Activated CD8-positive, alpha-beta memory T cell treated with anti-CD3 and anti-CD28 coated beads for 24 hours (primary cell): ENCODE results near the gene TRA2A.
A peak's percentile ranks its signal among the peaks of the same experiment; 100 is the strongest.
"Not testable (repeated sequence)": the region's sequence is repeated elsewhere in the genome, so short reads cannot be mapped to it uniquely, and the experiment has no call there.

Source experiments
- DNase-seq: peaks from one replicate; pipeline ENCODE4 v3.0.0-alpha.2; 2020

The TRA2A gene

DNA sequence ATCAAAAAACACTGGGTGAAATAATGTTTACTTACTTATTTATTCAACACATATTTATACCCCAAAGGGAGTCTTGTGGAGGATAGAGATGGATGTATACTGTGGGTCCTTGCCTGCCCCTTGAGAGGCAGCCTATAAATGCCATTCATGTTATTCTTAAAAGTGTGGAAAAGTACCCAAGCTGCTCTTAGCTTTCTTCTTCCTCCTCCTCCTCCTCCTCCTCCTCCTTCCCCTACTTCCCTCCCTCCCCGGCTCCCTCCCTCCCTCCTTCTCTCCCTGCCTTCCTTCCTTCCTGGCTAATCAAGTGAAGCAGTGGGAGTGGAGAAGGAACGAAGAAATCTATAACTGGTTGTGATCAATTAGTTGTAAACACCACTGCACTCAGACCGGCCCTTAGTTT, 40.3 kb downstream of the TRA2A start:
- DNase-seq: no peak

DNA sequence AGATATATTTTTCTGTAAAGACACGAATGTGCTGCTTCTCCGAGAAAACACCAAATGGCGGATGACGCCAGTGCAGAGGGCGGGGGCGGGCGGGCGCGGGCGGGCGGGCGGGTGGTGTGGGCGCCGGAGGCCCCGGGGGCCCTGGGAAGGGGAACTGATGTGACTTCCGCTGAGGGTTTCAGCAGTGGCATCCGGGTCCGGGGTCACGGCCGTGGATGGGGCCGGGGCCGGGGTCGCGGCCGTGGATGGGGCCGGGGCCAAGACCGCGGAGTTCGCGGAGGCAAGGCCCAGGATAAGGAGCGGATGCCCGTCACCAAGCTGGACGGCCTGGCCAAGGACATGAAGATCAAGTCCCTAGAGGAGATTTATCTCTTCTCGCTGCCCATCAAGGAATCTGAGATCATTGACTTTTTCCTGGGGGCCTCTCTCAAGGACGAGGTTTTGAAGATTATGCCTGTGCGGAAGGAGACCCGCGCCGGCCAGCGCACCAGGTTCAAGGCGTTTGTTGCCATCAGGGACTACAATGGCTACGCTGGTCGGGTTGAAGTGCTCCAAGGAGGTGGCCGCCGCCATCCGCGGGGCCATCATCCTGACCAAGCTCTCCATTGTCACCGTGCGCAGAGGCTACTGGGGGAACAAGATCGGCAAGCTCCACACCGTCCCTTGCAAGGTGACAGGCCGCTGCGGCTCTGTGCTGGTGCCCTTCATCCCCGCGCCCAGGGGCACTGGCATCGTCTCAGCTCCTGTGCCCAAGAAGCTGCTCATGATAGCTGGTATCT, 41.2 kb downstream of the TRA2A start:
- peak; percentile 78 for DNase-seq

DNA sequence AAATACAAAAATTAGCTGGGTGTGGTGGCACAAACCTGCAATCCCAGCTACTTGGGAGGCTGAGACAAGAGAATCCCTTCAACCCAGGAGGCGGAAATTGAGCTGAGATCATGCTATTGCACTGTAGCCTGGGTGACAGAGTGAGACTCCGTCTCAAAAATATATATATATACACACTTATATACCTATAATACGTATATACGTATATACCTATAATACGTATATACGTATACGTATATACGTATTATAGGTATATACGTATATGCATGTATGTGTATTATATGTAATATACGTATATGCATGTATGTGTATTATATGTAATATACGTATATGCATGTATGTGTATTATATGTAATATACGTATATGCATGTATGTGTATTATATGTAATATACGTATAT, 43.1 kb downstream of the TRA2A start:
- not testable (repeated sequence) for DNase-seq

DNA sequence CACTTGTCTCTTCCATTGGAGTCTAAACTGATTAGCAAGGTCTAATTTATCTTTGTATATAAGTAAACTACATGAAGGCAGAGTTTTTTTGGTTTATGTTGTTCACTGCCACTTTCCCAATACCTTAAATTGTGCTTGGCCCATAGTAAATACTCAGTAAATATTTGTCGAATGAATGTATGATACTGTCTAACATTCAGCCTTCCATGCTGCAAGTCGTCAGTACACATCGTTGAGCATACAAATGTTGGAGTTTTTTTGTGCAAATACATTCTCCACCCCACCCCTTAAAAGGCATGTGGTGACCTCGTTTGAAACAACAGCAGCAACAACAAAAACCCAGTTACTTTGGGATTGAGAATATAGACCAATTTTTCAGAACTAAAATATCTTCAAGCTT, 44.1 kb downstream of the TRA2A start:
- DNase-seq: no peak

DNA sequence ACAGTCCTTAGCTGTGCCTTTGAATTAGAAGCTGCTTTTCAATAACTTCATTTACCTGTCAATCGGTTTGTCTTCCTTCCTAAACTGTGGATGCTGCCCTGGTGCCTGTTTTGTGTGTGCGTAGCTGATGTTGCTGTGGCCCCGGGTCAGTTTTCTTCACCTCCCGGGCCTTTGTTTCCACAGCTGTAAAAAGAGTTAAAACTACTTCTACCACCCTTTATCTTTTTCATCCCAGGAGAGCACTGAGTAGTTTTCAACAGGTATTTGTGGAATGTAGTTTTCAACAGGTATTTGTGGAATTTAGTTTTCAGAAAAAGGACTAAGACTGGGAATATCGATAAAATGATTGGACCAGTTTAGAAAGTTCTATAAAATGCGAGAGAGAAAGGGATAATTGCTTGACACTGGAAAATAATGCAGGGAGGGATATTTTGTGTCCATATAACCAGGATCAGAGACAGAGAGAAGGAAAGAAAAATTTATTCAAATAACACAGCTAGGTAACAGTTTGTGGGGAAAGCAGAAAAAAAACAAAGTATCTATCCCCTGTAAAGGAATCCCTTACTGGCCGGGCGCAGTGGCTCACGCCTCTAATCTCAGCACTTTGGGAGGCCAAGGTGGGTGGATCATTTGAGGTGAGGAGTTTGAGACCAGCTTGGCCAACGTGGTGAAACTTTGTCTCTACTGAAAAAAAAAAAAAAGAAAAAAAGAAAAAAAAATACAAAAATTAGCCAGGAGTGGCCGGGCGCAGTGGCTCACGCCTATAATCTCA, 45.6 kb downstream of the TRA2A start:
- no peak for DNase-seq

DNA sequence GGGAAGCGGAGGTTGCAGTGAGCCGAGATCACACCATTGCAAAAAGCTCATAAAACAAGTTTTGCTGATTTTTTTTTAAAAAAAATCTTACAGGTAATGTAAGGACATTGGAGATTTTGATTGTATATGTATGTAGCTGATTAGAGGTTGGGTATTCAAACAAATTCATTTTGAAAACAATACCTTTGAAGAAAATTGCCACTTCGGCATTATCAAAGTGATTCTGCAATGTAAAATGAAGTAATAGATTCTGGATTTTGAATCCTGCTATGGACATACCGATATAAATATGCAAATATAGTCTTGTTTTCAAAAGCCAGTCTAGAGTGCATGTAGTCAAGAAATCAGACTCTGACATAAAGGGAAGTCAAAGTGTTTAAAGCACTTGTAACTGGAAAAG, 49.1 kb downstream of the TRA2A start:
- DNase-seq: no peak

DNA sequence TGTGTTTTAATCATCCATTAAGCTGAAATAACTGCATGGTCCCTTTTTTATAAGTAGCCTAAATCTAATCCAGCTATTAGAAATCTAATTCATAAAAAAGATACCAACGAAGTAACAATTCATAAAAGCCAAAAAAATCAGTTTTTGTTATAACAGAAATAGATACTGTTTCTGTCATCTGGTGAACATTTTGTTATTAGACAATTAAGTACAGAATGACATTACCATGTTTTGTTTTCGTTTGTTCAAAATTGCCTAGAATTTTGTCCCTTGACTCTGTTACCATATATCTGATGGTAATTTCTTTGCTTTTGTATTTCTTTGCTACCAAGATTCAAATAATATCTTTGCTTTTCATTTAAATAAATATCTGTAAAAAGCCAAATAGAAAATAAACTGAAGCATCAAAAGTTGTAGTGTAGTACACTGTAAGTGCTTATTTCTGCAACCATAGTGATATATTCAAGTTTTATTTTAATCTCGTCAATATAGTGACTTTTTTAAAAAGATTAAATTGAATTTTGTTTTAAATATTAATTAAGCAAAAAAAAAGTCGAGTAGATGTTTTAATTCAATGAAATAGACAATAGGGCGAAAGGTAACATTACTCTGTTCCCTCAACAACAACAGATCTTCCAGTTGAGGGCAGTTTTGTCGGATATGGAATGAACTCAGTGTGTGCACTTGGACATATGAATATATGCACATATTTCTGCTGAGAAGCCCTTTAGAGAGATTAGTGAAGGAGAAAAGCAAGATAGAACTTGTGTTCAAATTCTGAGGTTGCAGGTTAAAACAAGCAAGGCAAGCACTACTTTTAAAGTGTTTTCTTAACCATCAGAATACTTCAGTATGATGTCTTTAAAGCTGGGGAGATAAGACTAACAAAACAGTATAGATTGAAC, 53.6 kb downstream of the TRA2A start:
- DNase-seq: no peak

DNA sequence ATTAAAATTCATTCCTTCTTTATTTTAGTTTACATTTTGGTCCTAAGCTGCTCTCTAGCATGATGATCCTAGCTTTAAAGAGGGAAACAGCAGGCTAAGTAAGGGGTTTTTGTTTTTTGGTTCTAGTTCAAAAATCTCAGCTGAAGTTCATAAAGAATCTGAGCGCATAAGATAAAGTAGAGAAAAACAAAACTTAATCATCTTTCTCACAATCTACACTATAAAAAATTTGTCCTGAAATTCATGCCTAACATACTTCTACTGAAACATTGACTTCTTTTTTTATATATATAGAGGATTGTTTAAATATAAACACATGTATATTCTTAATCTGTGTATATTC, 54.7 kb downstream of the TRA2A start:
- DNase-seq: no peak

DNA sequence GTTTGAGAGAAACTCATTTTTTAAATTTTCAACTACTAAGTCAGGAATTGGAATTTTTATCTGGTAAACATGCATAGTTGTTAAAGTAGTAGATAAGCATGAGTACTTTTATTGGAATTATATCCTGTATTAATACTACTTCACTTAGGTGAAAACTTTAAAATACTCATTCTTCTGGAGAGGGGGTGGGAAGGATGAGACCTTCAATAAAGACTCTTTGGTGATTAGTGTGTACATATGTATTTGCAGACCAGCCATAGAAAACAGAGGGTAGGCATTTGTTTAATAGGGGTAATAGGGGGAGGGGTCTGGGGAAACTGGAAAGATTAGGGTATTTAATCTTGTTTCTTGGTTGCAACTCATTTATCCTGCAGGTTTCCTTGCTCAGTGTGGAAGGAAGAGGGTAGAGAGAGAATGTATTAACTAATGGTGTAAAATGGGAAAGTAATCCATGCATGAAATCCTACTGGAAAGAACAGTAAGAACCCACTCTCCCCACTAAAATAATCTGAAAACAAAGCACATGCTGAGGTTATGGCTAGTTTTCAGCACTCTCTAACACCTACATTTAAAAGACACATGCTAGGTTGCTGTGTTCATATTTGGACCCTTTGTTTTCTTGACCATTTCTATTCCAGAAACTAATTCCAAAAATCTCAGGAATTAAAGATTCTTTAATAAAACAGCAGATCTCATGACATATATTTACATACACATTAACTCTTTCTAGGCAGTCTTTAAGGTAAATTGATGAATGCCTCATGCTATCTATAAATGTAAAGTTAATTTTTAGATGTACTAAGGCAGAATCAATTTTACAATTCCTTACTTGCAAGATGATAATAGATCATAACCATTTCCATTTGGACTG, 55.3 kb downstream of the TRA2A start:
- DNase-seq: no peak

DNA sequence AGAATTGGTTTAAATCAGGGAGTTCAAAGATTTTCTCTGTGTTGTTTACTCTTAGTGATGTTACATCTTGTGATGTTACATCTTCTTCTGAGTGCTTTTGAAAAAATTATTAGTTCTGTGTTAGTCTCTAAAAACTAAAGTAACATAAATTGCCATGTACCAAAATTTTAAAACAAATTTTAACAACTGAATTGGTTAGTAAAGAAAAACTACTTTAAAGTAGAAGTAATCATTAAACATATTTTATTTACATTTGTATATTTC, 56.3 kb downstream of the TRA2A start:
- no peak for DNase-seq

DNA sequence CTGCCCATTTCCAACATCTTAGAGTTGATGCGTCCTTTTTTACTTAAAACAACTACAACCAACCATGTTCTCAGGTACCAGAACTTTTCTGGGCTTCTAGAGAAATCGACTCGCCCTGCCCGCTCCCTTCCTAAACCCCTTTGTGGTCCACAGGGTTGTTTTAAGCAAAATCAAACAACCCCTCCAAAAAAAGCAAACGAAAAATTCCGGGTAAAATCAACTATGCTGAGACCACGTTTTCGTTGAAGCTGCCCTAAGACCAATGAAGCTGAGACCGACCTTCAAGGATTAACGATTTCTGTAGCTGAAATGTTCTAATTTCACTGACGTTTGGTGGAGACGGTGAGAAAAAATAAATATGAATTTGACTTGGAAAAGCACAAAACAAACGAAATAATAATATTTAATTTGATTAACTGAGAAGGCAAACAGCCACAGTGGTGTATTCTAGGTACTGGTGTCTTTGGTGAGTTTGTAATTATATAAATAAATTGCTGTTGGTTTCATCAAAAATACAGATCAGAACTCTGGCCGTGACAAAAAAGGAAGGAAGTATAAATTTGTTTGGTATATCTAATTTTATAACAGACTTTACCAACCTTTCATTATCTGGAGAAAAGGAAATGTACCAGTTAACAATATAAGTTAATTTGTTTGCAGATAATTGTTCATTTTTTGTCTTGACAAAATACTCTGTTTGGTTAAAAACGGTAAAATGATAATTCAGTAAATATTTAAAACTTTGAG, 56.8 kb downstream of the TRA2A start:
- no peak for DNase-seq

DNA sequence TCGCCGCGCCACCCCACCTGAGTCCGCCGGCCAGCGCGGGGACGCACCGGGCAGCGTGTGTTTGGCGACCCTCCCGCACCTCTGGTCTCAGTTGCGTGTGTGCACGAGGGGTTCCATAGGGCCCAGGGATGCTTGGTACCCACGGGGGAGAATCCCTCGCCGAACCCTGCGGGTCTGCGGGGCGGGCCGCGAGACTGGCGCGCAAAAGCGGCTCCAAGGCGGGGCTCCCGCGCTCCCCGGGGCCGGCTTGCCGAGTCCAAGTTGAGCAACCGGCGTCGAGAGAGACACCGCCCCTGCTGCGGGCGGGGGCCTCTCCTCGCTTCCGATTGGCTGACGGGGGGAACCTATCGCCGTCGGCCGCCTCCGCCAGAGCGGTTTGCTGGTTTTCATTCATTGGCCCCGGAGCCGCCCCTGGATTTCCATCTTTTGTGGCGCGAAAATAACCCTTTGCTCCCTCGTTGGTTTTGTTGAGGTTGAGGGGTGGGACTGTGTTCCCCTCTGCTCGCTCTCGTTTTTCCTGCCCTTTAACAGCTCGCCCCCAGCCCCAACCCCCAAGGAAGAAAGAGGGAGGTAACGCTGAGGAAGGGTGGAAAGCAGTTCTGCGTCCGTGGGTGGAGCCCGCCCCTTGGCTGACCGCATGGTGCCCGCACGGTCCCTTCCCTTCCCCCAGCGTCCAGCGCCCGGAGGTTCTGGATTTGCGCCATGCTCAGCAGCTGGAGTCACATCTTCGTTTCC, 57.5 kb downstream of the TRA2A start:
- peak; percentile 81 for DNase-seq

DNA sequence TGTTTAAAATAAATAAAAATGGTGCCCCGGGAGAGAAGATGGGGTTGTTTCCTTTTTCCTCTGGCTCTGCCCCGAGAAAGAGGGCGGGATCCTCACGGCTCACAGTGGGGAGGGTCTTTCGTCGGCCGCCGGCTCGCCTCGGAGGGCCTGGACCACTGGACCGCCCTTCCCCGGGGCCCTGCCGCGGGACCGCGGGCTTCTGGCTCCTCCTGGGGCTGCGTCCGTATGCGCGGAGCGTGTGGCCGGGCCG, 58.0 kb downstream of the TRA2A start:
- no peak for DNase-seq

DNA sequence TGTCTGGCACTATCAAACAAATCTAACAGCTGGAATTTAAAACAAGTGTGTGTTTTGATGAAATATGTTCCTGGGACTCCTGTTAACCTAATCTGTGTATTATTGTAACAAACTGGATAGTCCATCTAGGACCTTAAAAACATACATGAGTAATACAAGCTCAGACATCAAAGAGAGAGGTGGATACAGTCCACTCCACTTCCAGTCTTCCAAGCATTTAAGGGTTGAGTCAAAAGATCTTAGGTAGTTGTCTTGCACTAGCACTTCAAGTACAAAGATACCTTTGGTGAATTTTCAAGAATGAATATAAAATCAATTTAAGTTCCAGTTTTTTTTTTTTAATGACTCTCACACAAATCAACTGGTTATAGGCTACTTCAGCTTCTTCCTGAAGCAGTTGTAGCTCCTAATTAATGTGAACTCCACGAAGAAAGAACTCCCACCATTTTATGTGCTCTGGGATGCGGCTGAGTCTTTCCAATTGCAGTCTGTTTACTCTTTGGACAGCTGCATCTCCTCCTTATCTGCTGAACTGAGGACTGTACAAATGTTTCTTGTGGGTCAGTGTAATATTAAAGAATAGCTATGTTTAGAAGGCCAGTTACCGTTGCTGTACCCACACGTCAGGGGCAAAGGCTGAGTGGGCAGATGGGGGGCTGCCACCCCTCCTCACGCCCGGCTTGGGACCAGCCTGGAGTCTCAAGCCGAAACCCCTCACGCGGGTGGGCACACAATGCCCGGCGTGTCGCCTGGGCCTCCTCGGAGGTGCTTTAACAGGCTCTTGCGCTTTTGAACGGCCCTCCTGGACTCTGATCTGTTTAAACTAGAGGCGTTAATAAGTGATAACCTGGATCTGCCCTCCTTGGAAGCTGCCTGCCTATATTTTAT, 58.6 kb downstream of the TRA2A start:
- DNase-seq: no peak

DNA sequence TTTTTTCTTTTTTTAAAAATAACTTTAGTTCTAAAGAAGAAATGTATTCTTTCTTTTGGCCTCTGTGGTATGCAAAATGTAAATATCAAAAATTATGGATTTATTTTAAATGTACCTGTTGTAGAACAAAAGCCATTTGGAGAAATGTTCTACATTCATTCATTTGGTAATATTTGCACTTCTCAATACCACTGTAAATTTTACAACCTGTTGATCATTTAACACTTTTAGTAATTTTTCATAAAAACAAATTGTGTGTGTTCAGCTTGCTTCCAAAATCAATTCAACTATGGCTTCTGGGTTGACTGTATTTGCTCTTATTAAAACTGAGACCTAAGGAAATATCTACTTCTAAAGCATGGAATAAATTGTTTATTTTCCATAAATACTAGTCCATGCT, 59.2 kb downstream of the TRA2A start:
- no peak for DNase-seq

DNA sequence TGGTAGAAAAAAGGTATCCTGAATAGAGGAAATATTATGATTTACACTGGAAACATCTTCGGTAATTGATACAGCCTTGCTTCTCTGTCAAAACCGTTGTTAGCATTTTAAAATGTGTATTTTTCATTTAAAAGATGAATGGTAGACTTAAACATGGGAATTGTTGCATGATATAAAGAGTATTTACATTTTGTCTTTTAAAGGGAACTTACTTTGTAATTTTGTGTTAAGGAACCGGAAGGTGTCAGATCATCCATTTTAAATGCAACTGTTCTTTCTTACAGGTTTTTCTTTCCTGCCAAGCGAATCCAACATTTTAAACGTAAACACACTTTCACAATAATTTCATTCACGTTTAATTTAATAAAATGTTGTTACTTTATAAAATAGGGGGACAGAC, 59.7 kb downstream of the TRA2A start:
- no peak for DNase-seq

DNA sequence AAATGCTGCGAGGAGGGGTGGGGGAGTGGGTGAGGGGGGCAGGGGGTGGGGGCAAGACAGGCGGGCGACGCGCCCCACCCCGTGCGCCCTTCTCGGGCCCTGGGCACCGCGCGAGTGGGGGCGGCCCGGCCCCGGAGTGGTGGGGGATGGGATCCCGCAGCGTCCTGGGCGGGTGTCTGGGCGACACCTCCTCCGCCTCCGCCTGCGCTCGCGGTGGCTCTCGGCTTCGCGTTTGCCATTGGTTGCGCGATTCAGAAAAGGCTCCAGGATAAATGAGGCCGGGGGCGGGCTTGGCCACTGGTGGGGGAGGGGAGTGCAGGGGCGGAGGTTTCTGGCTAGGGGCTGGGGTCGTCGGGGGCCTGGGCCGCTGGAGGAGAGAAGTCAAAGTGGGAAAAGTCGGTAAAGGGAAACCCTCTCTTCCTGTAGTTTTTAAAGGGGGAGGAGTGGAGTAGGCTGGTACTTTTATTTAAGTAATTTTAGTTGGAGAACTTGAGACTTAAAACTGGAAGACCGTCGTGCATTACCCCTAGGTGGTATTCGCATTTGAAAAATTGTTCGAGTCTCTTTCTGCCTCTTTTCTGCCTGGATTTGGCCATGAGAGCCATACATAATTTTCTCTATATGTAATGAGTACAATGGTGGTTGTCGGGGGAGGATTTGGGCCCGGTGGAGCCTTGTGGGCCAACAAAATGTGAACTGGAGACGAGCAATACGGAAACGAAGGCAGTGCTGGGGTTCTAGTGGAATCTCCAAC, 60.5 kb downstream of the TRA2A start:
- DNase-seq: no peak

DNA sequence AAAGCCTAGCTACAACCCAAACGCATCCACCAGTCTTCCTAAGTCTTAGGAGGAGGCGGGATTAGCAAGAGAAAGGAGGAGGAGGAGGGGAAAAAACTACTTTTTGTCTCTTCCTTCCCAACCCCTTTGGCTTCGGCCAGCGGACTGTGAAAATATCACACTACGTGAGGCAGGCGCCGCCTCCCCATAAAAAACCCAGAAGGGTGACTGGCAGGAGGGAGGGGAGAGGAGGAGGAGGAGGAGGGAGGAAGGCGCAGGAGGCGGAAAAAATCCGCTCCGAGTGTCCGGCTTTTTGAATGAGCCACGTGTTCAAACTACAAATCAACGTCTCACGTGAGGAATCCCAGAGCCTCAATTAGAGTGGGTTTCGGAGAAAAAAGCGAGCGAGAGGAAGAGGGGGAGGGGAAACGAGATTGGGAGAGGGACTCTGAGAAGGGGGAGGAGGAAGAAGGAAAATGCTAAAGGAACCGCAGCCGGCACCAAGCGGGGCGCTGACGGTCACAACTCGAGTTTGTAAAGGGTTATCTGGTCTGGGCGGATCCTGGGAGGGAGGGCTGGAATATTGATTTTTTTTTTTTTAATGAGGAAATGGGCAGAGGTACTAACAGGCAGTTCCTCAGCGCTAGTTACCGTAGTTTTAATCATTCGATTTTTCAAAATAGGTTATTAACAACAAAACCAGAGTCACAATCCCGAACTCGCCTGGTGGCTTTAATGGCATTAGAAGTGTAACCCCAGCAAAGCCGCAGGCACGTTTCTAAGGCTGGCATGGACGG, 61.3 kb downstream of the TRA2A start, which contains the start of gene IGF2BP3:
IGF2BP3 (minus strand) TSS at position 162 of the 776 bp plus-strand sequence. CDS start 381 bp downstream, outside the sequence.
- no peak for DNase-seq

DNA sequence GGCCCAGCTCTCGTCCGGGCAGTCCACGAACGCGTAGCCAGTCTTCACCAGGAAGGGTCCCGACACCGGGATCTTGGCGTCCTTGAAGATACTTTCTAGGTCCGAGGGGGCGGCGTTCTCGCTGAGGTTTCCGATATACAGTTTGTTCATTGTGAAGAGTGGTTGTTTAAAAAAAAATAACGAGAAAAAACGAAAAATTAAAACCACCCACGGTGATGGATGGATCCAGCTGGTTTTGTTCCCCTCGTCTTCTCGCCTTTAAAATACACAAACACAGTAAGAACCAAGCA, 61.9 kb downstream of the TRA2A start:
- DNase-seq: no peak
